Activated naive CD4-positive, alpha-beta T cell treated with anti-CD3 and anti-CD28 coated beads for 36 hours (primary cell): ENCODE data around the gene TLX1. TPM values are rescaled to one million over a fixed set of nuclear protein-coding genes. Genes with fewer than 3 reads are reported as not detected.

Source experiments
- CTCF ChIA-PET: fragments of 350-600 bp; sonication (Branson Sonifier 250); formaldehyde crosslinking; loops from one replicate; lab custom pipeline; 2021; ENCODE audit warnings: antibody characterized with exemption; lab: Charles Lee
- DNase-seq: peaks from one replicate; pipeline ENCODE4 v3.0.0-alpha.2; 2020
- H3K27ac Mint-ChIP-seq: one replicate; pipeline ENCODE4 v1.8.0; 2021; ENCODE audit warnings: mild to moderate bottlenecking, mixed read lengths
- H3K27me3 Mint-ChIP-seq: one replicate; pipeline ENCODE4 v1.8.0; 2021; ENCODE audit warnings: low read depth, mixed read lengths
- H3K36me3 Mint-ChIP-seq: one replicate; pipeline ENCODE4 v1.8.0; 2021; ENCODE audit warnings: low read depth, mixed read lengths
- H3K4me1 Mint-ChIP-seq: one replicate; pipeline ENCODE4 v1.8.0; 2021; ENCODE audit warnings: low read depth, mixed read lengths
- H3K4me3 Mint-ChIP-seq: one replicate; pipeline ENCODE4 v1.8.0; 2021; ENCODE audit warnings: mild to moderate bottlenecking, moderate library complexity, mixed read lengths
- H3K9me3 Mint-ChIP-seq: one replicate; pipeline ENCODE4 v1.8.0; 2021; ENCODE audit warnings: mixed read lengths
- intact Hi-C: fragments of 100-400 bp; cut with micrococcal nuclease; formaldehyde crosslinking; loops from one replicate; pipeline ENCODE4 v1.15.1; 2023
- total RNA-seq, 2 experiments: library from RNA; stranded (reverse); gene quantifications; one replicate each; pipeline ENCODE4 v1.2.3, GENCODE V29; 2021

The TLX1 gene
- total RNA-seq, 2 experiments from 2014 or later: not detected

DNA sequence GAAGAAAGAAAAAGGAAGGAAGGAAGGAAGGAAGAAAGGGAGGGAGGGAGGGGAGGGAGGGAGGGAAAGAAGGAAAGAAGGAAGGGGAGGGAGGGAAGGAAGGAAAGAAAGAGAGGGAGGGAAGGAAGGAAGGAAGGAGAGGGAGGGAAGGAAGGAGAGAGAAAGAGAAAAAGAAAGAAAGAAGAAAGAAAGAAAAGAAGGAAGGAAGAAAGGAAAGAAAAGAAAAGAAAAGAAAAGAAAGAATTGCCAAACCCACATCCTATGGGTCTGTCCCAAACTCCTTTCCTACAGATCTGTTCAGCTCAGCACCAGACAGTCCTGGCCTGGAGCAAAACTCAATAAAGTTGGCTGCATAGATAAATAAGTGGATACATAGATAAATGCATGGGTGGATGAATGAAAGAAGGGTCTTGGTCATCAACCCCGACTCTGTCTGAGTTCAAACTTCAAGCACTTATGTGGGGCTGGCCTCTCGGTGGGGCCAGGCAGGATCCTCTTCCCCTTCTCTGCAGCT, 17.2 kb upstream of the TLX1 start:
- H3K4me1 Mint-ChIP-seq: no peaks in the 10 kb centered on the region
- no peak for DNase-seq
- CTCF ChIA-PET: no interaction called here
- intact Hi-C loops: no loop called here
- H3K27ac Mint-ChIP-seq: no peak overlapping the region
- H3K4me3 Mint-ChIP-seq: no peak overlapping the region
- H3K36me3 Mint-ChIP-seq: no peaks in the 10 kb centered on the region
- no peaks in the 10 kb centered on the region for H3K9me3 Mint-ChIP-seq
- peaks cover 28% of the 10 kb centered on the region for H3K27me3 Mint-ChIP-seq

DNA sequence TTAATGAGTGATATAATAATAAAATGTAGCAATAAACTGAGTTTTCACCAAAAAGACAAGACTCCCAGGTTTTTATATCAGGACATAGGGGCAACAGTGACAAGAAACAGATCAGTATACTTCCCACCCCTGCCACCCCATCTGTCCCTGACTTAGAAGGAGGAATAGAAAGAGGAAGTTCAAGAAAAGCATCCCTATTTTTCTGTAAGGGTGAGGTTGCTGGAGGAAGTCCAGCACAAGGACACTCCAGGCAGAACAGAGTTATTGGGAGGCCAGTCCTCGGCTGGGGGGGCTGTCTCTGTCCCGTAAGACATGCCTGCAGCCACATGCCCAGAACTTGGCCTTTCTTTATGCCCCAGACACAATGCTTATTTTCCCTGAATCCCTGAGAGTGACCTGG, 16.5 kb upstream of the TLX1 start:
- Mint-ChIP-seq H3K4me1 (no peaks in the 10 kb centered on the region), H3K27ac (no peak overlapping the region), H3K9me3 (no peaks in the 10 kb centered on the region), H3K36me3 (no peaks in the 10 kb centered on the region), H3K4me3 (no peak overlapping the region), H3K27me3 (peaks cover 28% of the 10 kb centered on the region)
- no peak for DNase-seq
- CTCF ChIA-PET: interaction anchor here (2.0 kb wide), 1 partner anchor 27 kb away, joined by 11 read pairs; no protein-coding TSS in a partner anchor
- intact Hi-C loops: no loop called here

DNA sequence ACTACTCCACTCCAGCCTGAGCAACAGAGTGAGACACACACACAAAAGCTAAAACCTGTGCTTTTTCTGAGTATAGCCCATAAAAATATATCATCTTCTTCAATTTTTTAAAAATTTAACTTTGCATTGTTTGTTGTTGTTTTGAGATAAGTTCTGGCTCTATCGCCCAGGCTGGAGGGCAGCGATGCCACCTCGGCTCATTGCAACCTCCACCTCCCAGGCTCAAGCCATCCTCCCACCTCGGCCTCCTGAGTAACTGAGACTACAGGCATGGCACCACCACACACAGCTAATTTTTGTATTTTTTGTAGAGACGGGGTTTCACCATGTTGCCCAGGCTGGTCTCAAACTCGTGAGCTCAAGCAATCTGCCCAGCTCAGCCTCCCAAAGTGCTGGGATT, 14.3 kb upstream of the TLX1 start:
- CTCF ChIA-PET: interaction anchor here (0.7 to 2.0 kb wide), 2 partner anchors 25 to 1211 kb away, joined by 5 to 11 read pairs; no protein-coding TSS in a partner anchor
- Mint-ChIP-seq H3K4me1 (peaks cover 12% of the 10 kb centered on the region), H3K27ac (no peak overlapping the region), H3K9me3 (no peaks in the 10 kb centered on the region), H3K4me3 (no peak overlapping the region), H3K36me3 (no peaks in the 10 kb centered on the region), H3K27me3 (peaks cover 29% of the 10 kb centered on the region)
- intact Hi-C loops: no loop called here
- no peak for DNase-seq

DNA sequence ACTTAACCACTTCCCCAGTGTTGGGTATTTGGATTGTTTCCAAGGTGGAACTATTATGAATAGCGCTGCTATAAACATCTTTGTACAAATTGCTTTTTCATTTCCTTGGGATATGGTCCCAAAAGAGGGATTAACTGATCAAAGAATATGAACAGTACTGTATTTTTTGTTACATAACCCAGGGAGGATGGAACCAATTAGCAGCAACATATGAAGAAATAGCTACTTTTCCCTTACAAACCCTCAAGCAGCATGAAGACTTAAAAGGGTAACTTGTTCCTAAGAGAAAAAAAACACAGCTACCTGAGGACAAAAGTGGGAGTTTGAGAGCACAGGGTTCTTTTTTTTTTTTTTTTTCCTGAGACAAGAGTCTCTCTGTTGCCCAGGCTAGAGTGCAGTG, 13.1 kb upstream of the TLX1 start:
- CTCF ChIA-PET: no interaction called here
- Mint-ChIP-seq H3K27me3 (peaks cover 35% of the 10 kb centered on the region), H3K36me3 (no peaks in the 10 kb centered on the region), H3K4me1 (peaks cover 22% of the 10 kb centered on the region), H3K27ac (no peak overlapping the region), H3K4me3 (no peak overlapping the region), H3K9me3 (no peaks in the 10 kb centered on the region)
- DNase-seq: no peak
- intact Hi-C loops: no loop called here

DNA sequence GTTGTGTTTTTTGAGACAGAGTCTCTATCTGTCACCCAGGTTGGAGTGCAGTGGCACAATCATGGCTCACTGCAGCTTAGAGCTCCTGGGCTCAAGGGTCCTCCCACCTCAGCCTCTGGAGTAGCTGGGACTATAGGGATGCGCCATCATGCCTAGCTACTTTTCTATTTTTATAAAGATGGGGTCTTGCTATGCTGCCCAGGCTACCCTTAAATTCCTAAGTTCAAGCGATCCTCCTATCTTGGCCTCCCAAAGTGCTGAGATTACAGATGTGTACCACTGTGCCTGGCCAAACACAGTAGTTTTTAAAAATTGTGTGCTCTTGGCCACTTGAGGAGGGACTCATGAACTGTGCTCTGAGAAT, 10.6 kb upstream of the TLX1 start:
- intact Hi-C loops: loop anchor here (2.0 kb wide), 1 partner anchor 60 kb away; the partner anchor contains the start of gene KAZALD1

DNA sequence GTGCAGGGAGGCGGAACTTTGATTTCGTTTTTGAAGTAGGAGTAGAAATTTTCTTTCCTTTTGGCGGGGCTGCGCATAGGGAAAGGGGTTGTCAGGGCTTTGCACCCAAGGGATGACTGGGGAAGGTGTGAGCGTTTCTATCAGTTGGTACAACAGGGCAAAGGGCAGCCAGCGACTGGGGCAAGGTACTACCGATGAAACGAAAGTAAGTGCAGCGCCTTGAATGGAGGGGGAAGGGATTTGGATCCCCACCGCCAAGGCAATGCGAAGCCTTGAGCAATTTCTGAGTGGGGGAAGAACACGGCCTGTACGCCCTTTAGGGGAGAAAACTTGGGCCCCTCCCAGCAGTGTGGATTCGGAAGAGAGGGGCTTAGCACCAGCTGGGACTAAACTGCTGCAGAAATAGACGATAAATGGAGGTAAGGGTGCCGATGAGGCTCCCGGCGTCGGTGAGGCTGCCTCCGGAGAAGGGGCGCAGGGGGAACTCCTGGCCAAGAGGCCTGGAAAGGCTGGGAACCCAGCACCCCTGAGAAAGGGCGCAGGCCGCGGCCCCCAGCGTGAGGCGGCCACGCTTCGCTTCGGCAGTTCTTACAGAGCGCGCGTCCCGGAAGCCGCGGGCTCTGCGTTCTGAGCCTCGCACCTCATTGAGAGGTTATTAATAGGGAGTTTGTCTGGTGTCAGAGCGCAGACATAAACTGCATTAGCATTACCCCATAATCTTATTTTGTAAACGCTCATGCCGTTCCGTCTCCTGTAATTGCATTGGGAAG, 10.0 kb upstream of the TLX1 start:
- Mint-ChIP-seq H3K4me1 (peaks cover 26% of the 10 kb centered on the region), H3K27ac (no peak overlapping the region), H3K36me3 (no peaks in the 10 kb centered on the region), H3K27me3 (peaks cover 41% of the 10 kb centered on the region), H3K4me3 (peak overlapping the region; percentile 86), H3K9me3 (no peaks in the 10 kb centered on the region)
- CTCF ChIA-PET: interaction anchor here (2.1 to 2.9 kb wide), 2 partner anchors 22 to 25 kb away, joined by 13 to 19 read pairs; no protein-coding TSS in a partner anchor
- intact Hi-C loops: loop anchor here (2.0 kb wide), 1 partner anchor 60 kb away; the partner anchor contains the start of gene KAZALD1
- DNase-seq: peak; percentile 52

More for the DNA sequence above, 10.6 kb upstream of the TLX1 start:
- H3K9me3 Mint-ChIP-seq: no peaks in the 10 kb centered on the region
- H3K27me3 Mint-ChIP-seq: peaks cover 40% of the 10 kb centered on the region
- no peak for DNase-seq
- peaks cover 26% of the 10 kb centered on the region for H3K4me1 Mint-ChIP-seq
- CTCF ChIA-PET: interaction anchor here (2.9 kb wide), 1 partner anchor 25 kb away, joined by 13 read pairs; no protein-coding TSS in a partner anchor
- H3K4me3 Mint-ChIP-seq: peak overlapping the region; percentile 86
- H3K36me3 Mint-ChIP-seq: no peaks in the 10 kb centered on the region
- H3K27ac Mint-ChIP-seq: no peak overlapping the region

DNA sequence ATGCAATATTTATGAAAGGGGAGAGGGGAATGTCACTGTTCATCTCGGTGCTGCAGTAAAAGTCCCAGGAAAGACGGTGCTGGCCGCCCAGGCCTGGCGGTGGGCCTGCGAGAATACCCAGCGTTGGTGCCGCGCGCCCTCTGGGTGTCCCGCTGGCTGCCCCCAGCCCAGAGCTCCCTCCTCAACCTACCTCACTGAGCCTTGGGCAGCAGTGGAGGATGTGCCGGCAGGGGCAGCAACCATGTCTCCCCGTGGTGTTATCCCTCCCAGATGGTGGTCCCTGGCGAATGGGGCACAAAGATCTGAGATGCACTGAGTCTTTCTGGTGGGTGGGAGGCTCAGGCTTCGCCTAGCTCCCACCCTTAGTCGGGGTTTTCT, 9.5 kb upstream of the TLX1 start:
- intact Hi-C loops: loop anchor here (2.0 kb wide), 1 partner anchor 61 kb away; the partner anchor contains the start of gene KAZALD1
- Mint-ChIP-seq H3K9me3 (no peaks in the 10 kb centered on the region), H3K27me3 (peaks cover 42% of the 10 kb centered on the region), H3K4me3 (peak overlapping the region; percentile 86), H3K4me1 (peaks cover 26% of the 10 kb centered on the region), H3K27ac (no peak overlapping the region), H3K36me3 (no peaks in the 10 kb centered on the region)
- no peak for DNase-seq
- CTCF ChIA-PET: interaction anchor here (0.7 to 2.9 kb wide), 5 partner anchors 20 to 223 kb away, joined by 3 to 19 read pairs (median 4); no protein-coding TSS in a partner anchor

DNA sequence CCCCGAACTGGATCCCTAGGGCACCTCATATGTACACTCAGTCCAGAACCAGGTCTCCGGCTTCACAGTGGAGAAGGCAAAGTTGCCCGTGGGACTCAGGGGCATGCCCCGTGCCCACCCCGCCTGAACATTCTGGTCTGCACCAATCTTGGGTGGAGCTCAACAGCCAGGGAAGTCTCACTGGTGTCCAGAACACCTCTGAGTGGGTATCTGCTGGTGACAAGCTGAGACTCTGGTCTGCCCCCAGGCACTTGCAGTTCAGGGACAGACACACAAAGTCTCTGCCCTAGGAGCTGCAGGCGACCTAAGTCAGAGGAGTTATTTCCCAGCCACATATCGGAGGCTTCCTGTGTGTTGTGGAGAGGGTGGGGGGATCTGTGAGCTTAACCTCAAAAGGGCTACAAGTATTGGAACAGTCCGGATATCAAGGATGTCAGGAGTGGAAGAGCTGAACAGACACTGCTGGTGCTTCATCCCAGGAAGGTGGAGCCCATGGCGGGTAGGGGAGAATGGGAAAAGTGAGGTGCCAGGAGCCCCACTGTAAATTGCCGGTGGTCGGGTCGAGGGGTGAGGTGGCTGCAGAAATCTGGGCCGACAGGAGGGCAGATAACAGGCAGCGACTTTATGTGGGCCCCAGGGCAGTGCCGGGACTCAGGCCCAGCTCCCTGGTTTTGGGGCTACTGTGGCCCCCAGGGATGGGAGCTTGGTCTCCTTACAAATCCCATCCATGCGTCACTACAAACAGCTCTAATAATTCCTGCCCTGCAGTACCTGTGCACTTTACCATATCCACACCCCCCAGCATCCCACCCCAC, 8.6 kb upstream of the TLX1 start:
- peak overlapping the region; percentile 20 for H3K4me3 Mint-ChIP-seq
- DNase-seq: no peak
- intact Hi-C loops: no loop called here
- no peak overlapping the region for H3K27ac Mint-ChIP-seq
- H3K27me3 Mint-ChIP-seq: peaks cover 49% of the 10 kb centered on the region
- no peaks in the 10 kb centered on the region for H3K9me3 Mint-ChIP-seq
- CTCF ChIA-PET: interaction anchor here (0.7 to 2.9 kb wide), 8 partner anchors 10 to 222 kb away, joined by 3 to 19 read pairs (median 4); no protein-coding TSS in a partner anchor
- peaks cover 26% of the 10 kb centered on the region for H3K4me1 Mint-ChIP-seq
- no peaks in the 10 kb centered on the region for H3K36me3 Mint-ChIP-seq

DNA sequence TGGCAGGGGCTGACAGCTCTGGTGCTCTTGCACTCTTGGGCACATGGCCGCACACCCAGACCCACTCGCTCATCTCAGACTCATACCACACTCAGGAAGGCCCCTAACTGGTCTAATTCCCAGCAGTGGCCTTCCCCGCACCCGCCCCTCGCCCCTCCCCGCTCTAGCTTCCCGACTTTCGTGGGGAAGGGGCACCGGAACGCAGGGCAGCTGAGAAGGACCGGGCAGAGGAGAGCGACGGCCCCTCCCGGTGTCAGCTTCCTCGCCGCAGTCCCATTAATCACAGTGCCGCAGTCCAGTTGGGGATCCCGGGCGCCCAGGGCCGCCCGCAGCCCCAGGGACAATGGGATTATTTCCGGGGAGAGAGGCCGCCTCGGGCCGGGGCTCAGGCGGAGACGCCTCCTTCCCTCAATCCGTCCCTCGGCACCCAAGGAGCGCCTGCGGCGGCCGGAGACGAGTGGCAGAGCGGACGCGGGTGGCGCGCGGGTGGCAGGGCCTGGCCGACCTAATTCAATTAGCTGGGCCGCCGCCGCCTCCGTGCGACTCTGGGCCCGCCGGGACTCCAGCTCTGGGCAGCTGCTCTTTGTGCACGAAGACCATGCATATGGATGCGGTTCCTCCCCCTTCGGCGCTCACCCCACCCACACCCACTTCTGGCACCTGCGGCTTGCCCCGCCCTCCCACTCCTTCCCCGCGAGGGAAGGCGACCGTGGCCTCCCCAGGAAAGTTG, 7.8 kb upstream of the TLX1 start:
- H3K36me3 Mint-ChIP-seq: no peaks in the 10 kb centered on the region
- no peak for DNase-seq
- H3K27ac Mint-ChIP-seq: no peak overlapping the region
- intact Hi-C loops: no loop called here
- H3K9me3 Mint-ChIP-seq: no peaks in the 10 kb centered on the region
- H3K27me3 Mint-ChIP-seq: peaks cover 51% of the 10 kb centered on the region
- CTCF ChIA-PET: interaction anchor here (0.7 to 2.3 kb wide), 7 partner anchors 10 to 175 kb away, joined by 3 to 19 read pairs (median 3); no protein-coding TSS in a partner anchor
- H3K4me1 Mint-ChIP-seq: peaks cover 26% of the 10 kb centered on the region
- no peak overlapping the region for H3K4me3 Mint-ChIP-seq

DNA sequence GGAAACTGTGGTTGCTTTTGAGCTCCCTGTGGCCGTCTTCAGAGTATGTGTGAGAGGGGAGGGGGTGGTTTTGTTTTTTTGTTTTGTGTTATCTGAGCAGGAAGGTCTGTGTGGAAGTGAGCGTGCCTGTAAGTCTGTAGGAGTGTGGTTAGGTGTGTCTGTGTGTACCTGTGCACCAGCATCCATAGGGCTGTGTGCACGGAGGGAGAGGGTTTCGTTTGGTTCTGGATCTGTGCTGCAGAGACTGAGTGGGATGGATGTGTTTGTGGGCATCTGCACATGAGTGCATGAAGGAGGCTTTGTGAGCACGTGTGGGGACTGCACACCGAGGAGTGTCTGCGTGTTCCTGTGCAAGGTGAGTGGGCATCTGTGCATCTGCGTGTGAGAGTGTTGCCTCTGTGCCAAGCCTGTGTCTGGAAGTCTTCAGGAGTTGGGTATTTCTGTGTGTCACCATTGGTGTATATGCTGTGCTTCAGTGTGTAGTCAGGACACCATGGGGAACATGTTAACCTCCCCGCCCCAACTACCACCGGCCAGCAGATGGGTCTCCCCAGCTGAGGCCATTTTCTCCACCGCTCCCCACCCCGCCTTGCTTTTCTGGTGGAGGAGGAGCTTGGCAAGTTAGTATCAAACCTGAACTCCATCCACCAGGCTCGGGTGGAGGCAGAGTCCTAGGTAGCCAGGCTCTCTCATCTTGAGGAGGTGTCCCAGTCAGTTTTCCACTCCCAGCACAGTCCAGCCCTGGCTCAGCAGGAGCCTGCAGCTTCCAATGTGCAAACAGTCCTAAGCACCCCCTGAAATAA, 7.1 kb upstream of the TLX1 start:
- DNase-seq: no peak
- Mint-ChIP-seq H3K4me1 (peaks cover 26% of the 10 kb centered on the region), H3K27me3 (peaks cover 59% of the 10 kb centered on the region), H3K9me3 (no peaks in the 10 kb centered on the region), H3K27ac (no peak overlapping the region), H3K4me3 (no peak overlapping the region), H3K36me3 (no peaks in the 10 kb centered on the region)
- CTCF ChIA-PET: interaction anchor here (0.6 to 4.4 kb wide), 6 partner anchors 9 to 178 kb away, joined by 3 to 28 read pairs (median 4); no protein-coding TSS in a partner anchor
- intact Hi-C loops: no loop called here

DNA sequence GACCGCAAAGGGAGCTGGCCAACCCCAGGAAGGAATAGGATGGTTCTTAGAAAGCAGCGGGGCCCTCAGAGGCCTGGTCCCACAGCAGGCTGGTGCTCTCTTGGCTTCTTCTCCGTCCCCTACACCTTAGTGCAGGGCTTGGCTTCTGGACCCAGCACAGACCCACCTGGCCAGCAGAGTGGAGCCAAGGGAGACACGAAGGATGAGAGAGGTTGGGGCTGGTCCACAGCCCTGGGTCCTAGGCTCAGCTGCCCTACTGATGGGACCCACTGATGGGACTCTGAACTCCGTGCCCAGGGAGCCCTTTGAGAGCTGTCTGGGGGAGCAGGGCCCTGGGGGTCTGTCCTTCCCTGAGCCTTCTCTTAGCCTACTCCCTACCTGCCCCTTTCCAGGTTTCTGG, 6.2 kb upstream of the TLX1 start:
- intact Hi-C loops: no loop called here

More for the DNA sequence above, 6.2 kb upstream of the TLX1 start:
- Mint-ChIP-seq H3K4me1 (peaks cover 26% of the 10 kb centered on the region), H3K27me3 (peaks cover 68% of the 10 kb centered on the region), H3K36me3 (no peaks in the 10 kb centered on the region), H3K4me3 (no peak overlapping the region), H3K27ac (no peak overlapping the region), H3K9me3 (no peaks in the 10 kb centered on the region)
- DNase-seq: no peak
- CTCF ChIA-PET: interaction anchor here (2.3 to 4.4 kb wide), 2 partner anchors 17 to 29 kb away, joined by 9 to 28 read pairs; no protein-coding TSS in a partner anchor
